Mesangial cell (primary cell): Measurements from ENCODE around the gene CLN6. TPM values are rescaled to one million over a fixed set of nuclear protein-coding genes. Genes with fewer than 3 reads are reported as not detected.

Experiments
- total RNA-seq: library from RNA; depleted of rRNA; stranded (reverse); fragments of >200 nt; gene quantifications from 2 replicates; pipeline ENCODE4 v1.2.3, GENCODE V29; 2015

CLN6 gene
- total RNA-seq, result 35.9 and 60.9 TPM in 2 replicates

GRCh38 chr15:68229386-68230156 is at the start of gene CLN6:
Gene CLN6 (minus strand): TSS chr15:68229728. CDS start chr15:68229584, 144 bp downstream.

GRCh38 chr15:68277603-68278344 is 48.2 kb upstream of the CLN6 start, which contains the start of gene FEM1B:
Gene FEM1B (plus strand): TSS chr15:68277745. CDS start chr15:68278418, 673 bp downstream.

GRCh38 chr15:68204776-68205557 is 24.6 kb downstream of the CLN6 start, which contains the start of gene CALML4:
Gene CALML4 (minus strand): TSS chr15:68205332. CDS start chr15:68205247, 85 bp downstream.

Other genes with a start within 250 kb of the CLN6 start
- 10.9 and 16.9 TPM in 2 replicates for gene PIAS1, start 175.4 kb downstream of the CLN6 start, total RNA-seq
- gene CALML4, start 24.4 kb downstream of the CLN6 start, total RNA-seq, result 0.81 and 2.0 TPM in 2 replicates
- gene FEM1B, start 48.0 kb upstream of the CLN6 start, total RNA-seq, result 23.6 and 28.9 TPM in 2 replicates
- gene ITGA11, start 202.4 kb upstream of the CLN6 start, total RNA-seq, result 7.8 and 83.4 TPM in 2 replicates